Measurements from ENCODE around the gene P2RX7. TPM values are rescaled to one million over a fixed set of nuclear protein-coding genes. Genes with fewer than 3 reads are reported as not detected.
"Not testable (repeated sequence)": the region's sequence is repeated elsewhere in the genome, so short reads cannot be mapped to it uniquely, and the experiment has no call there.

The P2RX7 gene
- total and polyA plus RNA-seq, 9 donors: 4.7 to 10.8 (median 6.9) TPM

- TF ChIP-seq CTCF (IDR thresholded peaks at IDR 0.05) (no peak), EP300 (IDR thresholded peaks at IDR 0.05) (no peak), POLR2A (IDR thresholded peaks at IDR 0.05) (no peak)
- peaks cover 0 to 3% of the 10 kb centered on the region in 2 donors for H3K9me3 ChIP-seq
- H3K36me3 ChIP-seq: no peaks in the 10 kb centered on the region
- H3K4me3 ChIP-seq: no peak overlapping the region
- no peak for DNase-seq
- 83 to 94% (median 91%) methylated on average over 7 of the region's 7 CpGs for WGBS, 3 donors
- intact Hi-C loops (cut with DNase I): no loop called here
- no peaks in the 10 kb centered on the region for H3K27me3 ChIP-seq
- no peaks in the 10 kb centered on the region for H3K4me1 ChIP-seq (ENCODE audit: insufficient read depth)
- no peak overlapping the region for H3K27ac ChIP-seq
Measured at GRCh38 chr12:121159467-121160307, 27.0 kb downstream of the P2RX7 start.

GRCh38 chr12:121162384-121162783, 29.7 kb downstream of the P2RX7 start:
- no peak for TF ChIP-seq POLR2A (IDR thresholded peaks at IDR 0.05)
- no peak for TF ChIP-seq EP300 (IDR thresholded peaks at IDR 0.05)
- TF ChIP-seq CTCF (IDR thresholded peaks at IDR 0.05): no peak
- Histone ChIP-seq H3K9me3 (peaks cover 0 to 3% of the 10 kb centered on the region in 2 donors), H3K4me3 (no peak overlapping the region), H3K27me3 (no peaks in the 10 kb centered on the region), H3K4me1 (ENCODE audit: insufficient read depth) (no peaks in the 10 kb centered on the region), H3K36me3 (no peaks in the 10 kb centered on the region), H3K27ac (no peak overlapping the region)
- no peak for DNase-seq
- 88 to 92% (median 91%) methylated on average over 10 of the region's 10 CpGs for WGBS, 3 donors
- intact Hi-C loops (cut with DNase I): no loop called here

GRCh38 chr12:121162985-121163384, 30.3 kb downstream of the P2RX7 start:
- H3K27me3 ChIP-seq: no peaks in the 10 kb centered on the region
- no peak overlapping the region for H3K4me3 ChIP-seq
- TF ChIP-seq POLR2A (IDR thresholded peaks at IDR 0.05): no peak
- no peak for TF ChIP-seq EP300 (IDR thresholded peaks at IDR 0.05)
- TF ChIP-seq CTCF (IDR thresholded peaks at IDR 0.05): no peak
- no peak overlapping the region for H3K27ac ChIP-seq
- DNase-seq: no peak
- peaks cover 0 to 3% of the 10 kb centered on the region in 2 donors for H3K9me3 ChIP-seq
- 70 to 94% (median 85%) methylated on average over 2 of the region's 2 CpGs for WGBS, 3 donors
- H3K4me1 ChIP-seq (ENCODE audit: insufficient read depth): no peaks in the 10 kb centered on the region
- intact Hi-C loops (cut with DNase I): no loop called here
- no peaks in the 10 kb centered on the region for H3K36me3 ChIP-seq

- H3K36me3 ChIP-seq; intact Hi-C loops (cut with DNase I); H3K4me3 ChIP-seq; H3K4me1 ChIP-seq (ENCODE audit: insufficient read depth); H3K27ac ChIP-seq; DNase-seq; H3K9me3 ChIP-seq; H3K27me3 ChIP-seq: not testable (repeated sequence)
- WGBS, 3 donors: 91 to 93% (median 92%) methylated on average over 6 of the region's 6 CpGs
Measured at GRCh38 chr12:121164839-121165238, 32.2 kb downstream of the P2RX7 start.

DNA sequence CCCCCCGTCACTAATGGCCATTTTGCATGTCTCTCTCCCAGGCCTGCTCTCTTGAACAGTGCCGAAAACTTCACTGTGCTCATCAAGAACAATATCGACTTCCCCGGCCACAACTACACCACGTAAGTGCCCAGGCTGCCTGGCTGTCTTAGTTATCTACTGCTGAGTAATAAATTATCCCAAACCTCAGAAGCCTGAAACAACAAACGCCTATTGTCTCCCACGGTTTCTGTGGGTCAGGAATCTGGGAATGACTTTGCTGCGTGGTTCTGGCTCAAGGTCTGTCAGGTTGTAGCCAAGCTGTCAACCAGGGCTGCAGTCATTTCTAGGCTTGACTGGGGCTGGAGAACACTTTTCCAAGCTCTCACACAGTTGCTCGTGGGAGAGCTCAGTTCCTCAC, 32.6 kb downstream of the P2RX7 start:
- Histone ChIP-seq H3K27ac (no peak overlapping the region), H3K36me3 (no peaks in the 10 kb centered on the region), H3K4me1 (ENCODE audit: insufficient read depth) (no peaks in the 10 kb centered on the region), H3K9me3 (no peaks in the 10 kb centered on the region), H3K4me3 (no peak overlapping the region), H3K27me3 (no peaks in the 10 kb centered on the region)
- intact Hi-C loops (cut with DNase I): no loop called here
- no peak for TF ChIP-seq POLR2A (IDR thresholded peaks at IDR 0.05)
- no peak for DNase-seq
- WGBS, 3 donors: 77 to 82% (median 77%) methylated on average over 9 of the region's 9 CpGs

Measured in ovary (tissue), 9 donors.